ENCODE data around the gene STXBP5L.
"Not testable (repeated sequence)": the region's sequence is repeated elsewhere in the genome, so short reads cannot be mapped to it uniquely, and the experiment has no call there.

DNA sequence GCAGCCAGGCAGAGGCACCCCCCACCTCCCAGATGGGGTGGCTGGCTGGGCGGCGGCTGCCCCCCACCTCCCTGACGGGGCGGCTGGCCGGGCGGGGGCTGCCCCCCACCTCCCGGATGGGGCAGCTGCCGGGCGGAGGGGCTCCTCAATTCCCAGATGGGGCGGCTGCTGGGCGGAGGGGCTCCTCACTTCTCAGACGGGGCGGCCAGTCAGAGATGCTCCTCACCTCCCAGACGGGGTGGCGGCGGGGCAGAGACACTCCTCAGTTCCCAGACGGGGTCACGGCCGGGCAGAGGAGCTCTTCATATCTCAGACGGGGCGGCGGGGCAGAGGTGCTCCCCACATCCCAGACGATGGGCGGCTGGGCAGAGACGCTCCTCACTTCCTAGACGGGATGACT is 282.6 kb downstream of the STXBP5L start:
- TF ChIP-seq POLR2A (IDR thresholded peaks at IDR 0.05) = not testable (repeated sequence)
- TF ChIP-seq, protein P1, sequence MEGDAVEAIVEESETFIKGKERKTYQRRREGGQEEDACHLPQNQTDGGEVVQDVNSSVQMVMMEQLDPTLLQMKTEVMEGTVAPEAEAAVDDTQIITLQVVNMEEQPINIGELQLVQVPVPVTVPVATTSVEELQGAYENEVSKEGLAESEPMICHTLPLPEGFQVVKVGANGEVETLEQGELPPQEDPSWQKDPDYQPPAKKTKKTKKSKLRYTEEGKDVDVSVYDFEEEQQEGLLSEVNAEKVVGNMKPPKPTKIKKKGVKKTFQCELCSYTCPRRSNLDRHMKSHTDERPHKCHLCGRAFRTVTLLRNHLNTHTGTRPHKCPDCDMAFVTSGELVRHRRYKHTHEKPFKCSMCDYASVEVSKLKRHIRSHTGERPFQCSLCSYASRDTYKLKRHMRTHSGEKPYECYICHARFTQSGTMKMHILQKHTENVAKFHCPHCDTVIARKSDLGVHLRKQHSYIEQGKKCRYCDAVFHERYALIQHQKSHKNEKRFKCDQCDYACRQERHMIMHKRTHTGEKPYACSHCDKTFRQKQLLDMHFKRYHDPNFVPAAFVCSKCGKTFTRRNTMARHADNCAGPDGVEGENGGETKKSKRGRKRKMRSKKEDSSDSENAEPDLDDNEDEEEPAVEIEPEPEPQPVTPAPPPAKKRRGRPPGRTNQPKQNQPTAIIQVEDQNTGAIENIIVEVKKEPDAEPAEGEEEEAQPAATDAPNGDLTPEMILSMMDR (IDR thresholded peaks at IDR 0.05) = not testable (repeated sequence)
